Liver (tissue), 9 donors: ENCODE data around the gene ULBP3. TPM values are rescaled to one million over a fixed set of nuclear protein-coding genes. Genes with fewer than 3 reads are reported as not detected.

Source experiments
- DNase-seq: peaks from one replicate; pipeline ENCODE4 v3.0.0-alpha.2; 2017; ENCODE audit warnings: low spot score
- H3K27ac ChIP-seq, 2 donors: one replicate each; pipeline ENCODE4 v1.7.0; 2013; ENCODE audit warnings: inconsistent platforms in 2 of 2, low read length in 2 of 2, control low read depth in 1 of 2, low read depth in 1 of 2, mild to moderate bottlenecking in 1 of 2
- H3K27me3 ChIP-seq, 4 donors: one replicate each; pipeline versions ENCODE4 v1.6.1 to v1.7.0; 2013; ENCODE audit warnings: low read length in 3 of 4, inconsistent platforms in 1 of 4, mild to moderate bottlenecking in 1 of 4, moderate library complexity in 1 of 4; ENCODE audit not compliant: control insufficient read depth in 4 of 4, insufficient read depth in 4 of 4
- H3K36me3 ChIP-seq, 4 donors: one replicate each; pipeline versions ENCODE4 v1.6.1 to v1.7.0; 2013; ENCODE audit warnings: low read length in 3 of 4, mild to moderate bottlenecking in 3 of 4, low read depth in 1 of 4, moderate library complexity in 1 of 4; ENCODE audit not compliant: control insufficient read depth in 4 of 4, insufficient read depth in 3 of 4
- H3K4me1 ChIP-seq, 4 donors: one replicate each; pipeline versions ENCODE4 v1.6.1 to v1.7.0; 2013; ENCODE audit warnings: low read length in 3 of 4, mild to moderate bottlenecking in 3 of 4, moderate library complexity in 1 of 4; ENCODE audit not compliant: control insufficient read depth in 4 of 4, insufficient read depth in 4 of 4
- H3K4me3 ChIP-seq, 3 donors: one replicate each; pipeline versions ENCODE4 v1.6.1 to v1.7.0; 2013; ENCODE audit warnings: low read length in 3 of 3, control low read depth in 1 of 3, low read depth in 1 of 3, mild to moderate bottlenecking in 1 of 3
- H3K9ac ChIP-seq, 2 donors: one replicate each; pipeline ENCODE4 v1.7.0; 2013; ENCODE audit warnings: low read length in 2 of 2, mild to moderate bottlenecking in 2 of 2, moderate library complexity in 2 of 2, control low read depth in 1 of 2, low read depth in 1 of 2
- H3K9me3 ChIP-seq, 4 donors: one replicate each; pipeline versions ENCODE4 v1.6.1 to v1.7.0; 2013; ENCODE audit warnings: low read length in 3 of 4; ENCODE audit not compliant: control insufficient read depth in 4 of 4
- ATF3 ChIP-seq: IDR thresholded peaks from 2 replicates; pipeline ENCODE4 v1.6.1; 2016; ENCODE audit warnings: antibody characterized with exemption
- CTCF ChIP-seq: fragments of 150-350 bp; IDR thresholded peaks from 2 replicates; pipeline ENCODE4 v1.5.1; 2017; ENCODE audit warnings: improper control_type of control experiment, low read depth, low read length; ENCODE audit not compliant: missing input control
- EGR1 ChIP-seq, 2 donors: IDR thresholded peaks; 2 replicates each; pipeline ENCODE4 v1.6.1; 2016 to 2018; ENCODE audit warnings: antibody characterized with exemption in 2 of 2, low read depth in 2 of 2
- FOXA1 ChIP-seq: IDR thresholded peaks from 2 replicates; pipeline ENCODE4 v1.6.1; 2016; ENCODE audit warnings: antibody characterized with exemption
- FOXA2 ChIP-seq: IDR thresholded peaks from 2 replicates; pipeline ENCODE4 v1.6.1; 2016; ENCODE audit warnings: antibody characterized with exemption
- GABPA ChIP-seq, 2 donors: IDR thresholded peaks in 1 of 2; conservative IDR thresholded peaks in 1 of 2; 2 replicates each; pipeline ENCODE4 v1.6.1; 2016; ENCODE audit warnings: antibody characterized with exemption in 2 of 2, mild to moderate bottlenecking in 1 of 2, moderate library complexity in 1 of 2
- HNF4A ChIP-seq, 2 donors: conservative IDR thresholded peaks; 2 replicates each; pipeline ENCODE4 v1.6.1; 2016; ENCODE audit warnings: antibody characterized with exemption in 2 of 2, mild to moderate bottlenecking in 2 of 2
- HNF4G ChIP-seq: IDR thresholded peaks from 2 replicates; pipeline ENCODE4 v1.6.1; 2016; ENCODE audit warnings: antibody characterized with exemption
- JUND ChIP-seq, 2 donors: IDR thresholded peaks; 2 replicates each; pipeline ENCODE4 v1.6.1; 2016; ENCODE audit warnings: antibody characterized with exemption in 2 of 2
- MAX ChIP-seq: IDR thresholded peaks from 2 replicates; pipeline ENCODE4 v1.6.1; 2016; ENCODE audit warnings: antibody characterized with exemption
- NR2F2 ChIP-seq: IDR thresholded peaks from 2 replicates; pipeline ENCODE4 v1.6.1; 2016; ENCODE audit warnings: antibody characterized with exemption
- RAD21 ChIP-seq, 2 donors: IDR thresholded peaks; 2 replicates each; pipeline ENCODE4 v1.6.1; 2016; ENCODE audit warnings: antibody characterized with exemption in 2 of 2, mild to moderate bottlenecking in 2 of 2
- REST ChIP-seq: IDR thresholded peaks from 2 replicates; pipeline ENCODE4 v1.6.1; 2016; ENCODE audit warnings: antibody characterized with exemption, mild to moderate bottlenecking
- RXRA ChIP-seq, 2 donors: IDR thresholded peaks; 2 replicates each; pipeline ENCODE4 v1.6.1; 2017 to 2018; ENCODE audit warnings: antibody characterized with exemption in 2 of 2, mild to moderate bottlenecking in 1 of 2
- SP1 ChIP-seq: IDR thresholded peaks from 2 replicates; pipeline ENCODE4 v1.6.1; 2018; ENCODE audit warnings: antibody characterized with exemption, mild to moderate bottlenecking
- TAF1 ChIP-seq: conservative IDR thresholded peaks from 2 replicates; pipeline ENCODE4 v1.6.1; 2016; ENCODE audit warnings: antibody characterized with exemption, mild to moderate bottlenecking
- YY1 ChIP-seq: IDR thresholded peaks from 2 replicates; pipeline ENCODE4 v1.6.1; 2016; ENCODE audit warnings: antibody characterized with exemption, mild to moderate bottlenecking
- ZBTB33 ChIP-seq: IDR thresholded peaks from 2 replicates; pipeline ENCODE4 v1.6.1; 2016; ENCODE audit warnings: antibody characterized with exemption
- WGBS: extraction: QIAGEN DNeasy Blood & Tissue Kit; methylation state at CpG from one replicate; pipeline ENCODE4 v1.1.7; 2013; 5-methylcytosine and 5-hydroxymethylcytosine counted together
- polyA plus RNA-seq, 2 donors: library from polyadenylated mRNA; stranded (reverse) in 1 of 2; unstranded in 1 of 2; fragments of 200-250 nt in 1 of 2; fragments of >200 nt in 1 of 2; fragmentation: Nextera tagmentation in 1 of 2; extraction: Ambion mirVana in 1 of 2; gene quantifications; one replicate each; pipeline versions ENCODE4 v1.2.1 to v1.2.3, GENCODE V29; 2013 to 2015
- total RNA-seq, 2 donors: library from RNA; depleted of rRNA; stranded (reverse); fragments of >200 nt; gene quantifications; one replicate each; pipeline ENCODE4 v1.2.3, GENCODE V29; 2014
- donor health status: healthy.
- donor health status: healthy.
- donor health status: healthy.
- donor health status: healthy.
- donor health status: healthy.

Gene ULBP3
- total and polyA plus RNA-seq, 4 donors: 0.88 to 2.3 (median 0.92) TPM; not detected in 1

GRCh38 chr6:150116200-150116800 is 47.4 kb upstream of the ULBP3 start:
- no peak for DNase-seq
- Histone ChIP-seq H3K4me3 (no peak overlapping the region), H3K9me3 (no peaks in the 10 kb centered on the region), H3K36me3 (no peaks in the 10 kb centered on the region), H3K27me3 (no peaks in the 10 kb centered on the region), H3K9ac (no peak overlapping the region), H3K27ac (no peak overlapping the region), H3K4me1 (no peaks in the 10 kb centered on the region)
- TF ChIP-seq JUND (IDR thresholded peaks at IDR 0.05): no peak
- no peak for TF ChIP-seq ZBTB33
- no peak for TF ChIP-seq ATF3
- TF ChIP-seq CTCF: no peak
- no peak for TF ChIP-seq NR2F2
- no peak for TF ChIP-seq SP1
- TF ChIP-seq FOXA1: no peak
- no peak for TF ChIP-seq TAF1
- no peak for TF ChIP-seq FOXA2
- TF ChIP-seq EGR1 (IDR thresholded peaks at IDR 0.05; ENCODE audit: low read depth in 2 of 2): no peak
- no peak for TF ChIP-seq YY1
- TF ChIP-seq HNF4G: no peak
- TF ChIP-seq MAX: no peak
- TF ChIP-seq REST: no peak
- no peak for TF ChIP-seq RAD21 (IDR thresholded peaks at IDR 0.05)
- TF ChIP-seq GABPA (IDR thresholded peaks at IDR 0.05 in 1 of 2, conservative IDR thresholded peaks at IDR 0.05 in 1 of 2): no peak
- TF ChIP-seq RXRA (IDR thresholded peaks at IDR 0.05): no peak
- TF ChIP-seq HNF4A (conservative IDR thresholded peaks at IDR 0.05): no peak
- 90% methylated on average over 8 of the region's 8 CpGs for WGBS
